Measurements from ENCODE around the gene USP20.
"Not testable (repeated sequence)": the region's sequence is repeated elsewhere in the genome, so short reads cannot be mapped to it uniquely, and the experiment has no call there.

USP20 gene

DNA sequence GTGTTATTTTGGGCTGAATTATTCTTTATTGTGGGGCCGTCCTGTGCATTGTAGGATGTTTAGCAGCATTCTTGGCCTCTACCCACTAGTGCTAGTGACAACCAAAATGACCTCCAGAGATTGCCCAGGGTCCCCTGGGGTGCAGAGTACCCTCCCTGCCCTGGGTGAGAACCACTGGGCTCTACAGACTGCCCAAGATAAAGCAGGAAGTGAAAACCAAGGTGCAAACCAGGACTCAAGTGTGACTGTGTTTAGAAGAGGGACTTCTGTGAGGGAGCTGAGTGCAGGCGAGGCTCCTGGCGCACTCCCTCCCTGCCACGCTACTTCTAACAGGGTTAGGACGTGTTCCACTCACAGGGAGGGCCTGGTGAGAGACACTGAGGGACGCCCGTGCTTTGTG, 41.6 kb downstream of the USP20 start:
- DNase-seq: no peak

- DNase-seq: no peak
These were observed 43.0 kb downstream of the USP20 start for GRCh38 chr9:129878291-129878690.

GRCh38 chr9:129879103-129879699, 43.9 kb downstream of the USP20 start:
- DNase-seq: no peak

GRCh38 chr9:129879991-129880653, 44.9 kb downstream of the USP20 start:
- no peak for DNase-seq

DNA sequence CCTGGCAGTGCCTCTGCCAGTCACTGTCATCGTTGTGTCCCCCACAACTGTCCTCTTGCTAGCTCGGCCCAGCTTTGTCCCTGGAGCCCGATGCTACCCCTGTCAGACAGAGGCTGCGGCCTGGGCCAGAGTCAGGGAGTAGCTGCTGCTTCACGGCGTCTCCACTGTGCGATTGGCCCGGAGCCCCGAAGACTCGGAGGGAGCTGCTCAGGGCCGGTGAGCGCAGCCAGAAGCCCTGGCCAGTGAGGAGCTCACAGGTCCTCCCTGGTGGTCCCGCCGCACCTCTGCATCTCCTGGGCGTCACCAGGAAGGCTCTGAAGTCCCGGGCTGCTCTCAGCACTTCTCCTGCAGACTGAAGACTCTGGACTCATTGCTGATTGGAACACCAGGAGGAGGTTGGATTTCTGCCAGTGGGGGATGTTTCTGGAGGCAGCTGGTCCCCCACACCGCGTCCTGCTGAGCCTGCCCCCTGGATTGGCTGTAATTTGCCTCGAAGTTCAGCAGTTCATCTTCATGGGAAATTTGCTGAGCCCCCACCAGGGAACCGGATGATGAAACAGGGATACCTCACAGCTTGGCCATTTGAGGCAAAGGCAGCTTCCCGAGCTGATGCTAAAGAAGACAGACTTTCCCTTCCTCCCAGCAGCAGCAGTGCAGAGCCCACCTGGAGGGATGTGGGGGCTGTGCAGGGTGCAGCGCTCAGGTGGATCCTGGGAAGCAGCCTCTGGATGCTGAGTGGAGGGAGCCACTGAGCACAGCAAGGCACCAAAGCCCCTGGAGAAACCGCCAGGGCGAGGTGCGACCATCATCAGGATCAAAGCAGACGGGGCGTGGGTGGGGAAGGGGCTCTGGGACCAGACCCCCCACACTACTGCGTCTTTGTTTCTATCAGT, 45.6 kb downstream of the USP20 start:
- DNase-seq: no peak

- DNase-seq: no peak
These were observed 46.5 kb downstream of the USP20 start for GRCh38 chr9:129881547-129882324.

- no peak for DNase-seq
These were observed 49.2 kb downstream of the USP20 start for GRCh38 chr9:129884220-129885017.

GRCh38 chr9:129885018-129885669, 49.9 kb downstream of the USP20 start:
- no peak for DNase-seq

DNA sequence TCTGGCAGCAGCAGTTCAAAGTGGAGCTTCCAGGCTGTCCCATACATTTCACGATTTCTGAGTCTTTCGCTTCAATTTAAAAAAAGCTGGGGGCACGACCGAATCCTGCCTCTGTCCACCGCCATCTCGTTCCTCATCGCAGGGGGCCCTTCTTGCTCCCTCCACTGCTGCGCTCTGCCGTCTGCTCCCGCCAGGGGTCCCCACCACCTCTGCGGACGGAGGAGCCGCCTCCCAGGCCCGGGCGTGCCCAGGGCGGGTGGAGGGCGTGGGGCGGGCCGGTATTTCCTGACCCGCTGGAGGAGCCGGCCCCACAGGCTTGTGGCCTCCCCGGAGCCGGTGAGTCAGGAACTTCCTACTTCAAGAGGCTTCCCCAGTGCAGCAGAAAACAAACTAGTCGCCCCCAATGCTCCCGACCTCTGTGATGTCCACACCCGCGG, 50.4 kb downstream of the USP20 start:
- DNase-seq: peak; percentile 20

DNA sequence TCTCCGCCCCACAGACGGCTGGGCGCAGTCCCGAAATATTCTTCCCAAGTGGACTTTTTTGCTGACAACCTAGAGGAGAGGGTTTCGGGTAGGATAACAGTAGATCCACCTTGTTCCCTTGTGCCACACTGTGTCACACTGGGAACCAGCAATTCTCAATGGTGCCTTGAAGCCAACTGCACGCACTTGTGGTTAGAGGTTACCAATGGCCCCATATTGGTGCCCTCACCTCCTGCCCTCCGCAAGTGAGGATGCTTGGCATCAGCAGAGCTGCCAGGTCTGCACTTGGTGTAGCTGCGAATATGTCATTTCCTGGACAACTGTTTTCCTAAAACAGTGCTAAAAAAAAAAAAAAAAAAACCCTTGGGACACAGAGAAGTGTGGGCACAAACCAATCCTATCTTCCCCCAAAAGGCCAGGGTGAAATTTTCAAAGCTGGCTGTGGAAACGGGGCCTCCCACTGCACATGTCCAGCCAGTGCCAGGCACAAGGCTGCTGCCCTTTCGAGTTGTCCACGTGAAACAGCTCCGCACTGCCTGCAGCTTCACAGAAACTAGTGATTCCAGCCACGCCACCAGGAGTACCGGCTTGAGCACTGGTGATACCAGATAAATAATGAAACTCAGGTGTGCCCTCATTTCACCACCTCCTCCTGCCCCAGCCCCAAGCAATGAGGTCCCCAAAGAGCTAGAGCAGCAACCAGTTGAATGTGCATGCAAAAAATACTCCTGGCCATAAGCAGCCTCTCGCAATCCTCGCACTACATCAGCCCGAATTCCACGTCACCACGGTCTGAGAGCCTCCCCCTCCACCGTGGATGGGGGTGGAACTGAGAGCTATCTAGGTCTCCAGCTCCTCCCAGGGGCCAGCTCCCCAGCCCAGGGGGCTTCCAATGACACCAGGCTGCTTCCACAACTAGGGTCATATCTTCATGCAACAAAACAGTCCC, 51.2 kb downstream of the USP20 start:
- no peak for DNase-seq

DNA sequence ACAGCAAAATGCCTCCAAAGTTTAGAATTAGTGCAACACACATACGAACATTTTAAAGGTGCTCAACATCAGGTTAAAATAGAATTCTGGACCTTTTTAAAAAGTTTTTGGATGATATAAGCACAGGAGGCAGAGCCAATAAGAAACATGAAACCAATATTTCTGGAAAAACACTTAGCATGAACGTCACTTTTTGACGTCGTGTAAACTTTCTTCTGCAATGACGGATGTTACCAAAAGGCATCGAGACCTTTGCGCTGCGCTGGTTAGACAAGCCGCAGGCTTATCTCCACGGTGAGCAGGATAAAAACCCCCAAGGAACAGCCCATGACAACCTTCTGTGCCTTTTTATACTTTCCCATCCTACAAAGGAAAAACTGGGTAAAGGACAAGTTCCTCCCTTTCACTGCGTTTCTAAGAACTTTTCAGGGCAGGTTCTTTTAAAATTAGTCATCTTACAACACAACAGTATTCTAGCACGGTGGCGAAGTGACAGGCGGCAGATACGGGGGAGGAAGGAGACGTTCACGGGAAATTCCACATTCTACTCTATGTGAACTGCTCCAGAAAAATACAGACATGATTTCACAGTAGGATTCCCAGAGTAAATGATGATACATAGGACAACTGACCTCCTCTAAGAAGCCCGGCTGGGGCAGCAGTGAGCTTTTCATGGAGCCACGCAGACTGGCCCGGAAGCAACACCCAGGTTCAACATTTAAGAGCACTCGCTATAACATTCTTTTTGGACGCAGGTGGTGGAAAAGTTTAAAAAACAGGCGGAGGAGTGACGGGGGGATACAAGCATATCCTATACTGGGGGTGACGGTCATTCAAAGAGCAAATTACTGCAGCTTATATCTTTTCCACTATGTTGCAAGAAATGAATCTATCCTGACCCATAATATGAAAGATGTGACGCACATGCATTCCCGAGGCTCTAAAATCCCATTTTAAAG, 52.4 kb downstream of the USP20 start:
- DNase-seq: no peak

DNA sequence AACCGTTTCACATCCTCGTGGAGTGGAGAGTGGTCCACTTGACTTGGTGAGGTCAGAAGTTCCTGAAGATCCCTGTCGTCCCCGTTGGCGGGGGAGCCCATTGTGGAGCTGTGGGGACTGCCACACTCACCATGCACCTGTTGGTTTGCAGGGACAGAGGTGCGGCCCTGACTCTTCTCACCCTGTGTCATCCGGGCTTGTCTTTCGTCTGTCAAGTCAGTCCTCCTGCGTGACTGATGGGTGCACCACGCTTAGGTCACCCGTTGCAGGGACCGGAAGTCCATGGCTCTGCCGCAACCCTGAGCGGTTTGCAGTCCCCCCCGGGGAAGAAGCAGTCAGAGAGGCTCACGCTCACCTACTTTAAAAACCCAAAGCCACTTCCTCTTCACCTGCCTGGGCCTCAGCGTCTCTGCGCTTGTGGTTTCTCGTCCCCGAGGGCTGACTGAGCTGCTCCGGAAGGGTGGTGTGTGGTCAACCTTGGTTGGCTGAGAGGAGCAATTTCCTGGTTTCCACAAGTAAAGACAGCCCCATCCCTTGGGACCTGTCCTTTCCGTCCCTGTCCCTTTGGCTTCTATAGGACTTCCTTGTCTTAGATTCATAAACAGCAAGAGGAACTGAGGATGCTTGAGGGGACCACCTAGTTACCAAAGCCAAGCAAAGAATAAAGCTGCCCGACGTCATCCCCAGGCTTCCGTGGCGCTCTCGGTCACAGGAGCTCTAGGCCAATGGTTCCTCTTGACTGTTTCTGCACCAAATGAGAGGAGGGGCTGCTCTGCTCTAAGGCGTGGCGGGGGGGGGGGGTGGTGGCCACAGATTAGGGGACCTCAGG, 53.2 kb downstream of the USP20 start:
- no peak for DNase-seq

- no peak for DNase-seq
These were observed 54.1 kb downstream of the USP20 start for GRCh38 chr9:129889122-129889940.

GRCh38 chr9:129889941-129890717, 54.9 kb downstream of the USP20 start:
- no peak for DNase-seq

DNA sequence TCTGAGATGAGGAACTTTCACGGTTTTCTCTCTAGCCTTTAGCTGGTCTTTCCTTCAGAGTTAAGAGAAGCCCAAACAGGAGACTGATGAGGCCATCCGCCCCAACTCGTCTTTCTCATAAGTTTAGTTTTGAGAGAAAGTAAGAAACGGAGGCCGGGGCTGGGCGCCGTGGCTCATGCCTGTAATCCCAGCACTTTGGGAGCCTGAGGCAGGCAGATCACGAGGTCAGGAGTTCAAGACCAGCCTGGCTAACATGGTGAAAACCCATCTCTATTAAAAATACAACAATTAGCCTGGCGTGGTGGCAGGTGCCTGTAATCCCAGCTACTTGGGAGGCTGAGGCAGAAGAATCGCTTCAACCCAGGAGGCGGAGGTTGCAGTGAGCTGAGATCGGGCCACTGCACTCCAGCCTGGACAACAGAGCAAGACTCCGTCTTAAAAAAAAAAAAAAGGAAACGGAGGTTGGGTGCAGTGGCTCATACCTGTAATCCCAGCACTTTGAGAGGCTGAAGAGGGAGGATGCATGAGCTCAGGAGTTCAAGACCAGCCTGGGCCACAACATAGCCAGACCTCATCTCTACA, 55.6 kb downstream of the USP20 start:
- DNase-seq: not testable (repeated sequence)

- DNase-seq: no peak
These were observed 56.3 kb downstream of the USP20 start for GRCh38 chr9:129891569-129891968.
